Measurements from ENCODE around the gene NOS3.

The NOS3 gene

DNA sequence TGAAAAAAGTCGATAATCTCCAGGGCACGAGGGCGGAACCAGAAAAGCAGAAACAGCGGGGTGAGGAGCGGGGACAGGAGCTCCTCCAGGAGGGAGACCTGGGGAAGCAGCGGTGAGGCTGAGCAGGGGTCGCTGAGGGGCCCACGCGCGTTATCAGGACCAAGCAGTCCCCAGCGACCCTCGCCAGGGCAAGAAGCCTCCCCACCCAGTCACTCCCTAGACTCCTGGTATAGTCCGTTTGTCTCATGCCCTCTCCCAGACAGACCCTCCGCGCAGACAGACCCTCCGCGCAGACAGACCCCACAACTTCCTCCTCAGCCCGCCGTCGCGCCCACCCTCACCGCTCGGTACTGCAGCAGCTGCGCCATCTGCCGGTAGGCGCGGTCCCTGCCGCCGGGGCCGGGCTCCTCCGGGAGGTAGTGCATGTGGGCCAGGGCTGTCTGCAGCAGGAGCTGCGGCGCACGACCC, 27.2 kb downstream of the NOS3 start (continued):
- TF ChIP-seq, protein P1, sequence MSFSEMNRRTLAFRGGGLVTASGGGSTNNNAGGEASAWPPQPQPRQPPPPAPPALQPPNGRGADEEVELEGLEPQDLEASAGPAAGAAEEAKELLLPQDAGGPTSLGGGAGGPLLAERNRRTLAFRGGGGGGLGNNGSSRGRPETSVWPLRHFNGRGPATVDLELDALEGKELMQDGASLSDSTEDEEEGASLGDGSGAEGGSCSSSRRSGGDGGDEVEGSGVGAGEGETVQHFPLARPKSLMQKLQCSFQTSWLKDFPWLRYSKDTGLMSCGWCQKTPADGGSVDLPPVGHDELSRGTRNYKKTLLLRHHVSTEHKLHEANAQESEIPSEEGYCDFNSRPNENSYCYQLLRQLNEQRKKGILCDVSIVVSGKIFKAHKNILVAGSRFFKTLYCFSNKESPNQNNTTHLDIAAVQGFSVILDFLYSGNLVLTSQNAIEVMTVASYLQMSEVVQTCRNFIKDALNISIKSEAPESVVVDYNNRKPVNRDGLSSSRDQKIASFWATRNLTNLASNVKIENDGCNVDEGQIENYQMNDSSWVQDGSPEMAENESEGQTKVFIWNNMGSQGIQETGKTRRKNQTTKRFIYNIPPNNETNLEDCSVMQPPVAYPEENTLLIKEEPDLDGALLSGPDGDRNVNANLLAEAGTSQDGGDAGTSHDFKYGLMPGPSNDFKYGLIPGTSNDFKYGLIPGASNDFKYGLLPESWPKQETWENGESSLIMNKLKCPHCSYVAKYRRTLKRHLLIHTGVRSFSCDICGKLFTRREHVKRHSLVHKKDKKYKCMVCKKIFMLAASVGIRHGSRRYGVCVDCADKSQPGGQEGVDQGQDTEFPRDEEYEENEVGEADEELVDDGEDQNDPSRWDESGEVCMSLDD (tag by site-specific recombination; IDR thresholded peaks at IDR 0.05), result no peak; the same call in 1 of the 2 replicates
- TF ChIP-seq, protein P2, sequence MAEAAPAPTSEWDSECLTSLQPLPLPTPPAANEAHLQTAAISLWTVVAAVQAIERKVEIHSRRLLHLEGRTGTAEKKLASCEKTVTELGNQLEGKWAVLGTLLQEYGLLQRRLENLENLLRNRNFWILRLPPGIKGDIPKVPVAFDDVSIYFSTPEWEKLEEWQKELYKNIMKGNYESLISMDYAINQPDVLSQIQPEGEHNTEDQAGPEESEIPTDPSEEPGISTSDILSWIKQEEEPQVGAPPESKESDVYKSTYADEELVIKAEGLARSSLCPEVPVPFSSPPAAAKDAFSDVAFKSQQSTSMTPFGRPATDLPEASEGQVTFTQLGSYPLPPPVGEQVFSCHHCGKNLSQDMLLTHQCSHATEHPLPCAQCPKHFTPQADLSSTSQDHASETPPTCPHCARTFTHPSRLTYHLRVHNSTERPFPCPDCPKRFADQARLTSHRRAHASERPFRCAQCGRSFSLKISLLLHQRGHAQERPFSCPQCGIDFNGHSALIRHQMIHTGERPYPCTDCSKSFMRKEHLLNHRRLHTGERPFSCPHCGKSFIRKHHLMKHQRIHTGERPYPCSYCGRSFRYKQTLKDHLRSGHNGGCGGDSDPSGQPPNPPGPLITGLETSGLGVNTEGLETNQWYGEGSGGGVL (tag by site-specific recombination; IDR thresholded peaks at IDR 0.05), result no peak
- TF ChIP-seq ZNF521 (tag by site-specific recombination; IDR thresholded peaks at IDR 0.05) (no peak), KLF7 (tag by site-specific recombination; IDR thresholded peaks at IDR 0.05; ENCODE audit: borderline replicate concordance) (no peak), ZNF132 (tag by site-specific recombination; IDR thresholded peaks at IDR 0.05; ENCODE audit: borderline replicate concordance) (no peak), ZNF292 (tag by site-specific recombination; IDR thresholded peaks at IDR 0.05; ENCODE audit: borderline replicate concordance, low read depth) (no peak), ZNF140 (tag by site-specific recombination; IDR thresholded peaks at IDR 0.05) (no peak), ZNF629 (tag by site-specific recombination; IDR thresholded peaks at IDR 0.05) (no peak), ZFHX2 (tag by site-specific recombination; conservative IDR thresholded peaks at IDR 0.05) (peak; percentile 73), ZNF777 (tag by site-specific recombination; IDR thresholded peaks at IDR 0.05; ENCODE audit: borderline replicate concordance) (peak; percentile 72; the same call in 1 of the 2 replicates), ZNF624 (tag by site-specific recombination; IDR thresholded peaks at IDR 0.05) (no peak), ZNF24 (tag by site-specific recombination; IDR thresholded peaks at IDR 0.05) (no peak), ZNF768 (tag by site-specific recombination; IDR thresholded peaks at IDR 0.05) (no peak), ZNF747 (tag by site-specific recombination; IDR thresholded peaks at IDR 0.05) (no peak), ZNF2 (tag by site-specific recombination; IDR thresholded peaks at IDR 0.05) (peak; percentile 100), ZNF221 (tag by site-specific recombination; IDR thresholded peaks at IDR 0.05; ENCODE audit: borderline replicate concordance) (no peak), ZNF560 (tag by site-specific recombination; IDR thresholded peaks at IDR 0.05; ENCODE audit: borderline replicate concordance) (no peak), ZNF621 (tag by site-specific recombination; IDR thresholded peaks at IDR 0.05) (no peak)
- TF ChIP-seq, protein P3, sequence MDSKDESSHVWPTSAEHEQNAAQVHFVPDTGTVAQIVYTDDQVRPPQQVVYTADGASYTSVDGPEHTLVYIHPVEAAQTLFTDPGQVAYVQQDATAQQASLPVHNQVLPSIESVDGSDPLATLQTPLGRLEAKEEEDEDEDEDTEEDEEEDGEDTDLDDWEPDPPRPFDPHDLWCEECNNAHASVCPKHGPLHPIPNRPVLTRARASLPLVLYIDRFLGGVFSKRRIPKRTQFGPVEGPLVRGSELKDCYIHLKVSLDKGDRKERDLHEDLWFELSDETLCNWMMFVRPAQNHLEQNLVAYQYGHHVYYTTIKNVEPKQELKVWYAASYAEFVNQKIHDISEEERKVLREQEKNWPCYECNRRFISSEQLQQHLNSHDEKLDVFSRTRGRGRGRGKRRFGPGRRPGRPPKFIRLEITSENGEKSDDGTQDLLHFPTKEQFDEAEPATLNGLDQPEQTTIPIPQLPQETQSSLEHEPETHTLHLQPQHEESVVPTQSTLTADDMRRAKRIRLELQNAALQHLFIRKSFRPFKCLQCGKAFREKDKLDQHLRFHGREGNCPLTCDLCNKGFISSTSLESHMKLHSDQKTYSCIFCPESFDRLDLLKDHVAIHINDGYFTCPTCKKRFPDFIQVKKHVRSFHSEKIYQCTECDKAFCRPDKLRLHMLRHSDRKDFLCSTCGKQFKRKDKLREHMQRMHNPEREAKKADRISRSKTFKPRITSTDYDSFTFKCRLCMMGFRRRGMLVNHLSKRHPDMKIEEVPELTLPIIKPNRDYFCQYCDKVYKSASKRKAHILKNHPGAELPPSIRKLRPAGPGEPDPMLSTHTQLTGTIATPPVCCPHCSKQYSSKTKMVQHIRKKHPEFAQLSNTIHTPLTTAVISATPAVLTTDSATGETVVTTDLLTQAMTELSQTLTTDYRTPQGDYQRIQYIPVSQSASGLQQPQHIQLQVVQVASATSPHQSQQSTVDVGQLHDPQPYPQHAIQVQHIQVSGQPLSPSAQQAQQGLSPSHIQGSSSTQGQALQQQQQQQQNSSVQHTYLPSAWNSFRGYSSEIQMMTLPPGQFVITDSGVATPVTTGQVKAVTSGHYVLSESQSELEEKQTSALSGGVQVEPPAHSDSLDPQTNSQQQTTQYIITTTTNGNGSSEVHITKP (tag by site-specific recombination; IDR thresholded peaks at IDR 0.05), result no peak
- TF ChIP-seq, protein P4, sequence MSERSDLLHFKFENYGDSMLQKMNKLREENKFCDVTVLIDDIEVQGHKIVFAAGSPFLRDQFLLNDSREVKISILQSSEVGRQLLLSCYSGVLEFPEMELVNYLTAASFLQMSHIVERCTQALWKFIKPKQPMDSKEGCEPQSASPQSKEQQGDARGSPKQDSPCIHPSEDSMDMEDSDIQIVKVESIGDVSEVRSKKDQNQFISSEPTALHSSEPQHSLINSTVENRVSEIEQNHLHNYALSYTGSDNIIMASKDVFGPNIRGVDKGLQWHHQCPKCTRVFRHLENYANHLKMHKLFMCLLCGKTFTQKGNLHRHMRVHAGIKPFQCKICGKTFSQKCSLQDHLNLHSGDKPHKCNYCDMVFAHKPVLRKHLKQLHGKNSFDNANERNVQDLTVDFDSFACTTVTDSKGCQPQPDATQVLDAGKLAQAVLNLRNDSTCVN (tag by site-specific recombination; optimal IDR thresholded peaks at IDR 0.05), result peak; percentile 53
- TF ChIP-seq, protein P5, sequence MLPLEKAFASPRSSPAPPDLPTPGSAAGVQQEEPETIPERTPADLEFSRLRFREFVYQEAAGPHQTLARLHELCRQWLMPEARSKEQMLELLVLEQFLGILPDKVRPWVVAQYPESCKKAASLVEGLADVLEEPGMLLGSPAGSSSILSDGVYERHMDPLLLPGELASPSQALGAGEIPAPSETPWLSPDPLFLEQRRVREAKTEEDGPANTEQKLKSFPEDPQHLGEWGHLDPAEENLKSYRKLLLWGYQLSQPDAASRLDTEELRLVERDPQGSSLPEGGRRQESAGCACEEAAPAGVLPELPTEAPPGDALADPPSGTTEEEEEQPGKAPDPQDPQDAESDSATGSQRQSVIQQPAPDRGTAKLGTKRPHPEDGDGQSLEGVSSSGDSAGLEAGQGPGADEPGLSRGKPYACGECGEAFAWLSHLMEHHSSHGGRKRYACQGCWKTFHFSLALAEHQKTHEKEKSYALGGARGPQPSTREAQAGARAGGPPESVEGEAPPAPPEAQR (tag by site-specific recombination; IDR thresholded peaks at IDR 0.05), result no peak
- TF ChIP-seq, protein P6, sequence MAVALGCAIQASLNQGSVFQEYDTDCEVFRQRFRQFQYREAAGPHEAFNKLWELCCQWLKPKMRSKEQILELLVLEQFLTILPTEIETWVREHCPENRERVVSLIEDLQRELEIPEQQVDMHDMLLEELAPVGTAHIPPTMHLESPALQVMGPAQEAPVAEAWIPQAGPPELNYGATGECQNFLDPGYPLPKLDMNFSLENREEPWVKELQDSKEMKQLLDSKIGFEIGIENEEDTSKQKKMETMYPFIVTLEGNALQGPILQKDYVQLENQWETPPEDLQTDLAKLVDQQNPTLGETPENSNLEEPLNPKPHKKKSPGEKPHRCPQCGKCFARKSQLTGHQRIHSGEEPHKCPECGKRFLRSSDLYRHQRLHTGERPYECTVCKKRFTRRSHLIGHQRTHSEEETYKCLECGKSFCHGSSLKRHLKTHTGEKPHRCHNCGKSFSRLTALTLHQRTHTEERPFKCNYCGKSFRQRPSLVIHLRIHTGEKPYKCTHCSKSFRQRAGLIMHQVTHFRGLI (tag by site-specific recombination; IDR thresholded peaks at IDR 0.05), result 0 out of 2 replicates have a peak, but pooled peaks have one; percentile 15
- TF ChIP-seq, protein P7, sequence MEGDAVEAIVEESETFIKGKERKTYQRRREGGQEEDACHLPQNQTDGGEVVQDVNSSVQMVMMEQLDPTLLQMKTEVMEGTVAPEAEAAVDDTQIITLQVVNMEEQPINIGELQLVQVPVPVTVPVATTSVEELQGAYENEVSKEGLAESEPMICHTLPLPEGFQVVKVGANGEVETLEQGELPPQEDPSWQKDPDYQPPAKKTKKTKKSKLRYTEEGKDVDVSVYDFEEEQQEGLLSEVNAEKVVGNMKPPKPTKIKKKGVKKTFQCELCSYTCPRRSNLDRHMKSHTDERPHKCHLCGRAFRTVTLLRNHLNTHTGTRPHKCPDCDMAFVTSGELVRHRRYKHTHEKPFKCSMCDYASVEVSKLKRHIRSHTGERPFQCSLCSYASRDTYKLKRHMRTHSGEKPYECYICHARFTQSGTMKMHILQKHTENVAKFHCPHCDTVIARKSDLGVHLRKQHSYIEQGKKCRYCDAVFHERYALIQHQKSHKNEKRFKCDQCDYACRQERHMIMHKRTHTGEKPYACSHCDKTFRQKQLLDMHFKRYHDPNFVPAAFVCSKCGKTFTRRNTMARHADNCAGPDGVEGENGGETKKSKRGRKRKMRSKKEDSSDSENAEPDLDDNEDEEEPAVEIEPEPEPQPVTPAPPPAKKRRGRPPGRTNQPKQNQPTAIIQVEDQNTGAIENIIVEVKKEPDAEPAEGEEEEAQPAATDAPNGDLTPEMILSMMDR (tag by site-specific recombination; IDR thresholded peaks at IDR 0.05), result peak; percentile 97
- TF ChIP-seq, protein P8, sequence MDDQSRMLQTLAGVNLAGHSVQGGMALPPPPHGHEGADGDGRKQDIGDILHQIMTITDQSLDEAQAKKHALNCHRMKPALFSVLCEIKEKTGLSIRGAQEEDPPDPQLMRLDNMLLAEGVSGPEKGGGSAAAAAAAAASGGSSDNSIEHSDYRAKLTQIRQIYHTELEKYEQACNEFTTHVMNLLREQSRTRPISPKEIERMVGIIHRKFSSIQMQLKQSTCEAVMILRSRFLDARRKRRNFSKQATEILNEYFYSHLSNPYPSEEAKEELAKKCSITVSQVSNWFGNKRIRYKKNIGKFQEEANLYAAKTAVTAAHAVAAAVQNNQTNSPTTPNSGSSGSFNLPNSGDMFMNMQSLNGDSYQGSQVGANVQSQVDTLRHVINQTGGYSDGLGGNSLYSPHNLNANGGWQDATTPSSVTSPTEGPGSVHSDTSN (CRISPR knock-in tag; IDR thresholded peaks at IDR 0.05), result no peak

Data from HEK293 (cell line).